Germinal center (tissue), 1 donor: Measurements from ENCODE around the gene LTB.
A peak's percentile ranks its signal among the peaks of the same experiment; 100 is the strongest.

ENCODE experiments used
- DNase-seq: peaks from one replicate; pipeline ENCODE4 v3.0.0; 2012; ENCODE audit warnings: mixed read lengths, low spot score

LTB gene

GRCh38 chr6:31575952-31576685 is 6.1 kb downstream of the LTB start:
- DNase-seq, result no peak

- peak; percentile 79 for DNase-seq
These were observed 6.8 kb downstream of the LTB start, which contains the start of gene TNF for GRCh38 chr6:31575335-31575901. TNF (plus strand) TSS chr6:31575565; CDS start chr6:31575742, 177 bp downstream.

- no peak for DNase-seq
These were observed 7.8 kb downstream of the LTB start for GRCh38 chr6:31574106-31575061.

- no peak for DNase-seq
These were observed 8.8 kb downstream of the LTB start for GRCh38 chr6:31573239-31574105.

GRCh38 chr6:31572041-31572911 is 9.9 kb downstream of the LTB start, which contains the start of gene LTA:
LTA (plus strand) TSS chr6:31572289; CDS start chr6:31572743, 454 bp downstream.
- peak; percentile 70 for DNase-seq

- no peak for DNase-seq
These were observed 12.2 kb downstream of the LTB start for GRCh38 chr6:31569861-31570536.

GRCh38 chr6:31568537-31568961 is 13.7 kb downstream of the LTB start:
- peak; percentile 79 for DNase-seq

GRCh38 chr6:31567531-31568370 is 14.5 kb downstream of the LTB start:
- no peak for DNase-seq

GRCh38 chr6:31560697-31561058 is 21.5 kb downstream of the LTB start:
- DNase-seq, result no peak

- DNase-seq, result peak; percentile 63
These were observed 22.1 kb downstream of the LTB start for GRCh38 chr6:31559958-31560696.

- DNase-seq, result no peak
These were observed 22.6 kb downstream of the LTB start for GRCh38 chr6:31559606-31559957.

GRCh38 chr6:31558631-31559500 is 23.4 kb downstream of the LTB start:
- peak; percentile 73 for DNase-seq

GRCh38 chr6:31558318-31558625 is 24.0 kb downstream of the LTB start:
- DNase-seq, result no peak

- no peak for DNase-seq
These were observed 24.5 kb downstream of the LTB start for GRCh38 chr6:31557443-31558317.

- DNase-seq, result no peak
These were observed 25.9 kb downstream of the LTB start for GRCh38 chr6:31556307-31556706.

- DNase-seq, result peak; percentile 53
These were observed 30.9 kb downstream of the LTB start for GRCh38 chr6:31551371-31551770.

- no peak for DNase-seq
These were observed 33.7 kb downstream of the LTB start for GRCh38 chr6:31548544-31548873.
